Measurements from ENCODE around the gene DIABLO.

DNA sequence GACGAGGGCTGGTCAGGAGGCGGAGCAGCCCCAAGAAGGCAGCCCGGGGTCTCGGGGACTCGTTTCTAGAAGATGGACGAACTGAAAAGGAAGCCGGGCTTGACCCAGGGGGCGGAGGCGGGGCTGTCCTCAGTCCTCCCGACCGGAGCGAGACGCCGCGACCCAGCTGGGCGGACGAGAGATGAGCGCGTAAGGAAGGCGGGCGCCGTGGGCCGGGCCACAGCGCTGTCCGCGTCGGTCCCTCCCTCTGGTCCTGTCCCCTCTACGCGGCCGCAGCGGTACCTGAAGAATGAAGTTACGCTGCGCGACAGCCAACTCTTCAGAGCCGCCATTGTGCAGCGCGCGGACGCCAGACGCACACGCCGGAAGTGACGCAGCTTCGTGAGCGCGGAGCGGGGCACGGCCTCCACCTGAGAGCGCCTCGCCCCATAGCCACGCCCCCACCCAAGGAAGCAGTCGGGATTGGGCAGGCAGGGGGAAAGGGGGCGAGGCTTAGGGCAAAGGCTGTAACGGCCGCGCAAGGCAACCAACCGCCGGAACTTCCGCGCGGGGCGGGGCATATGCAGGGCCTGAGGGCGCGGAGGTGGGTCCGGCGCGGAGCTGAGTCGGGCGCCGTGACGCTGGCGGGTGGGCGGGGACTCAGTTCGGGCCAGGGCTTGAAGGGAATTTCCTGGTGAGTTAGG is at the start of gene DIABLO:
- peak; percentile 98 for TF ChIP-seq POLR2A (IDR thresholded peaks at IDR 0.05)
- peak in 1 of 6 experiments; percentile 12 for TF ChIP-seq CTCF (IDR thresholded peaks at IDR 0.05)

All from Peyer's patch (tissue), 4 donors.